Measurements from ENCODE around the gene PTPRM. TPM values are rescaled to one million over a fixed set of nuclear protein-coding genes. Genes with fewer than 3 reads are reported as not detected.

Gene PTPRM
- total and polyA plus RNA-seq, 2 experiments from 2014 or later: 1.6 to 5.3 TPM

GRCh38 chr18:8298186-8298585 lies 731.1 kb downstream of the PTPRM start:
- H3K4me1 Mint-ChIP-seq: no peaks in the 10 kb centered on the region

GRCh38 chr18:8299054-8299980 lies 732.2 kb downstream of the PTPRM start:
- no peak for TF ChIP-seq CTCF (conservative IDR thresholded peaks at IDR 0.05; ENCODE audit: low read depth in 2 of 2)
- TF ChIP-seq POLR2AphosphoS5 (IDR thresholded peaks at IDR 0.05; ENCODE audit: low read depth): no peak
- no peak for TF ChIP-seq EZH2 (IDR thresholded peaks at IDR 0.05; ENCODE audit: low read depth, unreplicated experiment)
- TF ChIP-seq ZNF114 (CRISPR knock-in tag; IDR thresholded peaks at IDR 0.05): no peak
- no peak for TF ChIP-seq NANOG (IDR thresholded peaks at IDR 0.05; ENCODE audit: borderline replicate concordance)
- Histone ChIP-seq H3K9me2 (ENCODE audit: insufficient read depth) (no peaks in the 10 kb centered on the region), H3F3A (replicated peaks; ENCODE audit: low read depth) (no peaks in the 10 kb centered on the region), H3K27ac (ENCODE audit: low read depth) (no peak overlapping the region), H3K27me3 (ENCODE audit: insufficient read depth) (no peaks in the 10 kb centered on the region), H2AFZ (no peak overlapping the region), H3K4me1 (ENCODE audit: insufficient read depth) (no peaks in the 10 kb centered on the region), H3K4me3 (no peak overlapping the region), H3K4me2 (no peak overlapping the region), H3K79me2 (replicated peaks; ENCODE audit: insufficient read depth) (no peaks in the 10 kb centered on the region), H3K36me3 (ENCODE audit: insufficient read depth) (no peaks in the 10 kb centered on the region), H4K20me1 (replicated peaks; ENCODE audit: insufficient read depth) (no peaks in the 10 kb centered on the region)
- H3K27ac Mint-ChIP-seq: no peak overlapping the region
- DNase-seq (ENCODE audit: low spot score): no peak
- H3K27me3 Mint-ChIP-seq (ENCODE audit: insufficient read depth, low read depth, poor library complexity): no peaks in the 10 kb centered on the region
- H3K4me3 Mint-ChIP-seq: no peak overlapping the region
- no peak for ATAC-seq
- no peaks in the 10 kb centered on the region for H3K4me1 Mint-ChIP-seq
- H3K36me3 Mint-ChIP-seq (ENCODE audit: low read depth): no peaks in the 10 kb centered on the region
- no peaks in the 10 kb centered on the region for H3K9me3 Mint-ChIP-seq

More at GRCh38 chr18:8298186-8298585, 731.1 kb downstream of the PTPRM start:
- H3K27me3 ChIP-seq (ENCODE audit: insufficient read depth): no peaks in the 10 kb centered on the region
- no peaks in the 10 kb centered on the region for H3K9me2 ChIP-seq (ENCODE audit: insufficient read depth)
- H4K20me1 ChIP-seq (replicated peaks; ENCODE audit: insufficient read depth): no peaks in the 10 kb centered on the region
- H2AFZ ChIP-seq: no peak overlapping the region
- Mint-ChIP-seq H3K4me3 (no peak overlapping the region), H3K27ac (no peak overlapping the region), H3K36me3 (ENCODE audit: low read depth) (no peaks in the 10 kb centered on the region), H3K9me3 (no peaks in the 10 kb centered on the region), H3K27me3 (ENCODE audit: insufficient read depth, low read depth, poor library complexity) (peaks cover 2% of the 10 kb centered on the region)
- no peak overlapping the region for H3K4me3 ChIP-seq
- H3K27ac ChIP-seq (ENCODE audit: low read depth): no peak overlapping the region
- no peak overlapping the region for H3K4me2 ChIP-seq
- no peaks in the 10 kb centered on the region for H3K79me2 ChIP-seq (replicated peaks; ENCODE audit: insufficient read depth)
- H3K4me1 ChIP-seq (ENCODE audit: insufficient read depth): no peaks in the 10 kb centered on the region
- no peak for DNase-seq (ENCODE audit: low spot score)
- H3K36me3 ChIP-seq (ENCODE audit: insufficient read depth): no peaks in the 10 kb centered on the region
- ATAC-seq: no peak
- no peak for TF ChIP-seq CREB1 (CRISPR knock-in tag; IDR thresholded peaks at IDR 0.05; ENCODE audit: low read depth)
- TF ChIP-seq EZH2 (IDR thresholded peaks at IDR 0.05; ENCODE audit: low read depth, unreplicated experiment): no peak
- TF ChIP-seq POLR2AphosphoS5 (IDR thresholded peaks at IDR 0.05; ENCODE audit: low read depth): no peak
- no peak for TF ChIP-seq STAT1 (IDR thresholded peaks at IDR 0.05; ENCODE audit: unreplicated experiment)
- TF ChIP-seq ZNF114 (CRISPR knock-in tag; IDR thresholded peaks at IDR 0.05): no peak
- no peak for TF ChIP-seq ZNF331 (CRISPR knock-in tag; IDR thresholded peaks at IDR 0.05; ENCODE audit: low read depth)
- H3F3A ChIP-seq (replicated peaks; ENCODE audit: low read depth): no peaks in the 10 kb centered on the region
